Bone marrow (tissue), 2 donors: Measurements from ENCODE around the gene MANEAL.
"Not testable (repeated sequence)": the region's sequence is repeated elsewhere in the genome, so short reads cannot be mapped to it uniquely, and the experiment has no call there.

ENCODE experiments used
- DNase-seq, 2 donors: peaks; one replicate each; lab custom pipeline; 2025; lab: John Stamatoyannopoulos, UW

MANEAL gene, protein sequence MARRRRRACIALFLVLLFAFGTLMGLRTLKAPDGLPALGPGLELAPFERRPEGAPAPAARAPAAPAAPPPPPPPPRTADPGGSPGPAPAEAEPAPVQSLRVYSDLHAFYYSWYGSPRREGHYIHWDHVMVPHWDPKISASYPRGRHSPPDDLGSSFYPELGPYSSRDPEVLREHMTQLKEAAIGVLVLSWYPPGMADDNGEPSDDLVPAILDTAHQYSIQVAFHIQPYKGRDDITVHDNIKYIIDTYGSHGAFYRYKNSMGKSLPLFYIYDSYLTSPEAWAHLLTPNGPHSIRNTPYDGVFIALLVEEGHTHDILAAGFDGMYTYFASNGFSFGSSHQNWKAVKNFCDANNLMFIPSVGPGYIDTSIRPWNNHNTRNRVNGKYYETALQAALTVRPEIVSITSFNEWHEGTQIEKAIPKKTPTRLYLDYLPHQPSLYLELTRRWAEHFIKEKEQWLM

DNA sequence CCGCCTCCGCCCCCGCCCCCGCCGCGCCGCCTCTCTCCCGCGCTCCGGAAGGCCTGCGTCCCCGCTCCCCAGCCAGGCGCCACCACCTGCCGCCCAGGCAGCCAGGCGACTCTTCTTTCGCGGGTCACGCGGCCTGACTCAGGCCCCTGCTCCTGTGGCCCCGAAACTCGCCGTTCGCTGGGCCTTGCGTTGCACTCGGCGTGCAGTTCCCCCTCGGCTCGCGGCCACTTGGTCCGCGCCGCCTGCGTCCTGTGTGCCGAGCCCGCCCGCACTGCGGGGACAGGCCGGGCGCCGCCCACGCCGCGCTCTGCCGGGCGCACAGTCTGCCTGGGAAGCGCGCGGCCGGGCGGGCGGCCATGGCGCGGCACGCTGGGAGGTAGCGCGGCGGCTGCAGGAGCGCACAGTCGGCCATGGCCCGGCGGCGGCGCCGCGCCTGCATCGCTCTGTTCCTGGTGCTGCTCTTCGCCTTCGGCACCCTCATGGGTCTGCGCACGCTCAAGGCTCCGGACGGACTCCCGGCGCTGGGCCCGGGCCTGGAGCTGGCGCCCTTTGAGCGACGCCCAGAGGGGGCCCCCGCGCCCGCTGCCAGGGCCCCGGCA lies at the start of gene MANEAL:
Gene MANEAL, plus strand, starts transcription at position 75 of the 599 bp plus-strand sequence. Its CDS starts 336 bp downstream, at position 411.
- peak in 1 of 2 donors; percentile 34 for DNase-seq

DNA sequence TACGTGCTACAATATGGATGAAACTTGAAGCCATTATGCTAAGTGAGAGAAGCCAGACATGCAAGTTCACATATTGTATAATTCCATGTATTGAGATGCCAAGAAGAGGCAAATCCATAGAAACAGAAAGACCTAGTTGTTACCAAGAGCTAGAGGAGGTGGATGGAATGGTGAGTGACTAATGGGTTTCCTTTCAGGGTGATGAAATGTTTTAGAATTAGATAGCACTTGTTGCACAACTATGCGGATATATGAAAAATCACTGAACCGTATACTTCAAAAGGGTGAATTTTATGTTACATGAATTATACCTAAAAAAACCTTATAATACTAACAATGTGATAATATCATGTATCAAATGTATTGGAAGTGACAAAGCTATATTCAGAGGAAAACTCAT lies 46.8 kb upstream of the MANEAL start:
- no peak for DNase-seq

GRCh38 chr1:37748565-37748964 lies 45.1 kb upstream of the MANEAL start:
- no peak for DNase-seq

DNA sequence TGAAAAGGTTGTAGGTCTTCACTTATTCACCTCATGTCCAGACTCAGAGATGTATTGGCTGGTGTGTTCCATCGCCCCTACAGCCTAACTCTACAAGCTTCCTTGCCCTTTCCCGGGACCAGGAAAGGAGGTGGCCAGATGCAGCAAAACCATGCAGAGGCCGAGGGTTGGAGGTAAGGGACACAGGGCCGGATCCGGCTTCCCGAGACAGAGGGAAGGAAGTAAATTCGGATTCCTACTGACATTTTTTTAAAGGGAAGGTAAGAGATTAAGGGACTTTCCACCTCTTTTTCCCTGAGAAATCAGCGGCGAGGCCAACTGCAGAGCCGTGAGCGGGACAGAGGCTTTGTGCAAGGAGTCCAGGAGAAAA lies 41.4 kb upstream of the MANEAL start:
- no peak for DNase-seq

- no peak for DNase-seq
Observed at GRCh38 chr1:37752583-37753471, 40.8 kb upstream of the MANEAL start.

GRCh38 chr1:37753473-37754321 lies 40.0 kb upstream of the MANEAL start:
- no peak for DNase-seq

DNA sequence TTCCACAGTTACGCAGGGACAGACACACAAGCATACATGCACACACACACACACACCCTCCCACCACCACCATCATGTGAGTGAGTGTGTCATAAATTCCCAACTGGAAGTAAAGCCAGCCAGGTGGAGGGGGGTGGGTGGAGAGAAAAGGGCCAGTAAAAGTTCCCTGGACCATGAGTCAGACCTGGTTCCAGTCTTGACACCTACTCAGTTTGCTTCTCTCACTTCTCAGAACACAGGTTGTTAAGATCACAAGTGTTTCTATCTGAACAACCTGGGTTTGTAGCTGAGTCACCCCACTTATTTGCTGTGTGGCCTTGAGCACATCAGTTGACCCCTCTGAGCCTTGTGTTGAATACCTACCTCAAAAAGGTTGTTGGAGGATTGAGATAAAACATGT lies 38.4 kb upstream of the MANEAL start:
- DNase-seq, result no peak

DNA sequence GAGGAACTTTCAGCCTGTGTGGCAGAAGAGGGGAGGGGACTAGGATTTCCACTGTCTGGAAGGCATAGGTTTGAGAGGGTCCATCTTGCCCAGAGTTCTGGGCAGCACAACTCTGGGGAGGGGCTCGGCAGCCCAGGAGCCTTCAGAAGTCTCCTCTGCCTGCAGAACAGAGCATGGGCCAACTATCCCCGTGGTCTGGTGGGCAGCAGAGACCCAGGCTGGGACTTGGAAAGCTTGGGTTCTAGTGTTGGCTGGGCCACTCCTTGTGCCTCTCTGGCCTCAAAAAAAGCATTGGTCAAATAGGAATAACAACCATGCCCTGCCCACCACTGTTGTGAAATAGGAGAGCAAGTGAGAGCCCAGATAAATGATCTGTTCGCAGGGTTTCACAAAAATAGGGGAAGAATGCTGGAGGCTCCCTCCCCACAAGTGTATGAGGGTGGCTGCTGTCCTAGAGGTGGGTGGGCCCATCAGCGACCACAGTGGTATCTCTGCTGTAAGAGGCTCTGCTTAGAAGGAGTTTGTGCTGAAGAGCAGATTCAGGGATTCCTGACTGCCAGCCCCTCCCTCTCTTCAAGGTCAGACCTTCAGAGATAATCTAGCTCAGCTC lies 37.6 kb upstream of the MANEAL start:
- no peak for DNase-seq

- DNase-seq, result no peak
Observed at GRCh38 chr1:37759451-37759850, 34.2 kb upstream of the MANEAL start.

DNA sequence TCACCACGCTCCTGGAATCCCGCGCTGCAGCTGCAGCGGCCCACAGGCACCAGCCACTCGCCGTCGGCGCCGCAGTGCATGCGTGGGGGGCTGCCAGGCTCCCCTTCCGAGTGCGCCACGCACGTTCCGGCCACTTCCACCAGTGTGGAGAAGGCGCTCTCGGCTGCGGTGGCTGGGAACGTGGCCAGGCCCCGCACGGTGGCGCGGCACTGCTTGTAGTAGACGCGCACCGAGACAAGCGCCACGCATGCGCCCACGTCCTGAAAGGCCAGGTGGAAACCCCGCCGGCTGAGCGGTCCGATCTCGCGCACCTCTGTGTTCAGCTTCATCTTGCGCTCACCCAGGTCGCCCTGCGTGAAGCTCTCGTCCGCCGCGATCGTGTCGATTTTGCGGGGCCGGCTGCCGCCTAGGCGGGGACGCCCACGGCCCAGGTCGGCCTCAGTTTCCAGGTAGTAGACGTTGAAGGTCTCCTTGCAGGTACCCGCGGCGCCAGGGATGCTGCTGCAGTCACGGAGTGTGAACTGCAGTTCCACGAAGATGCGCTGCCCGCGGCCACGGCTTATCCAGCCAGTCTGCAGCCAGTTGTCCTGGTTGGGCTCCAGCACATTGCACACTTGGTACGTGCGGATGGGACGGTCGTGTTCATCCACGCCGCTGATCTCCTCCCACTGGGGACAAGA lies 32.1 kb upstream of the MANEAL start:
- no peak for DNase-seq

- DNase-seq, result no peak
Observed at GRCh38 chr1:37762516-37762915, 31.1 kb upstream of the MANEAL start.

GRCh38 chr1:37763791-37764413 lies 29.7 kb upstream of the MANEAL start:
- no peak for DNase-seq

DNA sequence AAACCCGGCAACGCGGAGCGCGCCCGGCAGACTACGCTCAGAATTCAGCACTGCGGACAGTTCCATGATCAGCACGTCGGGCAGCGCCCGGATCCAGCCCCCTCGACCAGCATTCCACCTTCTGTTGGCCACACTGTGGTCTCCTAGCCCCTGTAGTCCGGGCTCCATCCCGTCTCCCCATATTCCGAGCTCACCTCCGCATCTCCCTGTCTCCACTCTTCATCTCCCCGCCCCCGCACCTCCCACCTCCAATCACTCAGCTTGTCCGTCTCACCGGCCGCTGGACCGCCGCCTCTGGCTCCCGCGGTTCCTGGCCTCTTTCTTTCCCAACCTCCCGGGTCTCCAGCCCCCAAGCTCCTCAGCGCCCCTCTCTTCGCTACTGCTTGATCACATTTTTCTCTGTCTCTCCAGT lies 29.2 kb upstream of the MANEAL start:
- DNase-seq, result no peak

GRCh38 chr1:37764888-37765441 lies 28.7 kb upstream of the MANEAL start, which contains the start of gene EPHA10:
Gene EPHA10 (minus strand): TSS chr1:37765120. CDS start chr1:37765066, 54 bp downstream.
- DNase-seq, result no peak

DNA sequence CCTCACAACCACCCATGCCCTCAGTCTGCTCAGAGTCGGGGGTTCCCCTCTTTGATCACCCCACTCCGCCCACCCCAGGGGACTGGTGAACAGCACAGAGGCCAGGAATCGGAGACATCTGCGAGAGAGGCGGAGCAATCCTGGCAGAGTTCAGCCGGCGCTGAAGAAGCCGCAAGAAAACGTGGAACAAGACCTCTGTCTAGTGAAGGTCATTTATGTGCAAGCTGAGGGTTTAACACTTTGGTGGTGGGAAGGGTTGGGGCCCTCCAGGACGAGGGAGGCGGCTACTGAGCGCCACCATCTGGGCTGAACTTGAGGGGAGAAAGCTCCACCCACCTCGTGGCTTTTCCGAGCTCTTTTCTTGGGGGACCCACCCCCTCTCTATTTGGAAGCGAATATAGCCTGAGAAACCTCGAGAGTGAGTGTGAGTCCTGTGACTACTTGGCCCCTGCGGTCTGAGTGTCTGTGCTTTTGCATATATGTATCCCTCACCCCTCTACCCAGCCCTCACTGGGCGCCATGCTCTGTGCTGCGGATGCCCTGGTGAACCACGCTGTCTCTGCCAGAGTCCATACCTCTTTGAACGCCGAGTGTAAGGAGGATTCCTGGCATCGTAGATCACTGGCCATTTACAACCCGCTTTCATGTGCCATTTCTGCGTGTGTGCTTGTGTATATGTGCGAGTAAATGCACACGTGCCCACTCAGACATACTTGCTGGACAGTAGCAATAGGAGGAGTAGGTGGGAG lies 27.6 kb upstream of the MANEAL start:
- no peak for DNase-seq

- DNase-seq, result no peak
Observed at GRCh38 chr1:37767488-37767887, 26.2 kb upstream of the MANEAL start.

DNA sequence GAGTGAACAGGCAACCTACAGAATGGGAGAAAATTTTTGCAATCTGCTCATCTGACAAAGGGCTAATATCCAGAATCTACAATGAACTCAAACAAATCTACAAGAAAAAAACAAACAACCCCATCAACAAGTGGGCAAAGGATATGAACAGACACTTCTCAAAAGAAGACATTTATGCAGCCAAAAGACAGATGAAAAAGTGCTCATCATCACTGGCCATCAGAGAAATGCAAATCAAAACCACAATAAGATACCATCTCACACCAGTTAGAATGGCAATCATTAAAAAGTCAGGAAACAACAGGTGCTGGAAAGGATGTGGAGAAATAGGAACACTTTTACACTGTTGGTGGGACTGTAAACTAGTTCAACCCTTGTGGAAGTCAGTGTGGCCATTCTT lies 22.2 kb upstream of the MANEAL start:
- DNase-seq, result not testable (repeated sequence)

DNA sequence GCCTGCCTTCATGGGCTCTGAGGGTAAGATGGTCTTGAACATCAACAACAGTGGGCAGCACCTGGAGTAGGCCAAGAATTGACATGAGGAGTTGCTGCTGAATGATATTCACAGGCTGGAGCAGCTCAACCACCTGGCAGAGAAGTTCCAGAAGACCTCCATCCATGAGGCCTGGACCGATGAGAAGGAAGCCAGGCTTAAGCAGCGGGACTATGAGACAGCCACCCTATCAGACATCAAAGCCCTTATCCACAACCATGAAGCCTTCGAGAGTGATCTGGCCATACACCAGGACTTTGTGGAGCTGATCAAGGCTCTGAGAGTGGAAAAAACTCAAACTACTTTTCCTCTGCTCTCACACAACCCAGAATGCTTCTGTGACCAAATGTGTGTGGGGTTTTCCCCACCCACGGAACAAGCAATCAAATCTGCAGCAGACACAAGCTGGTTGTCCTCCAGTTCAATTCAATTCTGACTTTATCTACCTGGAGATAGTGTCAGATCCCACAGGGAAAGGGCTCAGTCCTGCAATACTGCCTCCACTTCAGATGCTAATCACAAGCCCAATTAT lies 16.6 kb upstream of the MANEAL start:
- DNase-seq, result no peak

GRCh38 chr1:37778654-37779053 lies 15.0 kb upstream of the MANEAL start:
- no peak for DNase-seq
